Urinary bladder (tissue), 4 donors: ENCODE results near the gene SLC66A3. TPM values are rescaled to one million over a fixed set of nuclear protein-coding genes. Genes with fewer than 3 reads are reported as not detected.

ENCODE experiments used
- DNase-seq: peaks from one replicate; pipeline ENCODE4 v3.0.0-alpha.2; 2015; ENCODE audit errors: extremely low spot score
- H3K27ac ChIP-seq: one replicate; pipeline ENCODE4 v1.5.1; 2013; ENCODE audit warnings: low read depth, mild to moderate bottlenecking, moderate library complexity
- H3K36me3 ChIP-seq: one replicate; pipeline ENCODE4 v1.6.1; 2013; ENCODE audit warnings: mild to moderate bottlenecking, moderate library complexity; ENCODE audit not compliant: insufficient read depth
- H3K4me1 ChIP-seq: one replicate; pipeline ENCODE4 v1.6.1; 2013; ENCODE audit warnings: mild to moderate bottlenecking, moderate library complexity; ENCODE audit not compliant: insufficient read depth
- H3K4me3 ChIP-seq: one replicate; pipeline ENCODE4 v1.5.1; 2013; ENCODE audit warnings: low read depth, low read length
- WGBS: extraction: QIAGEN DNeasy Blood & Tissue Kit; methylation state at CpG from one replicate; pipeline ENCODE4 v1.1.7; 2013; 5-methylcytosine and 5-hydroxymethylcytosine counted together
- polyA plus RNA-seq: library from polyadenylated mRNA; stranded (reverse); fragments of 200-250 nt; gene quantifications from one replicate; pipeline ENCODE4 v1.2.3, GENCODE V29; 2013
- total RNA-seq: library from RNA; depleted of rRNA; stranded (reverse); fragments of >200 nt; gene quantifications from one replicate; pipeline ENCODE4 v1.2.3, GENCODE V29; 2014
- donor health status: healthy with polysubstance abuse.
- donor health status: healthy.

The SLC66A3 gene
- total and polyA plus RNA-seq, 2 donors = 39.4 to 44.1 TPM

DNA sequence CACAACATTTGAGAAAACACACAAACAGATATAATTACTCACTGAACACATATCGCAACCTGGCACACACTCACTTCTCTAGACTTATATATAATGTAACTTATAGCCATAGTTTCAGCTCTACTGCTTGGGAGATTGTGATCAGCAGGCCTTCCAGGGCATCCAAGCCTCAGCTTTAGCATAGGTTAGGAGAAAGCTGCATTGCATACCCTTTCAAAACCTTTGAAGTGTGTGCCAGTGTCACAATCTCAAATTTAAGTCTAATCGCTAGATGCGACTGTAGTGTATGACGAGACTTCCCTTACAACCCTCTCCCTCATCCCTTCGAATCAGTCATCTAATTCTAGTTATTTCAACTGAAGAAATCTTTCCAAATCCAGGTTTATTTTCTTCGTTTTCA, 30.9 kb downstream of the SLC66A3 start:
- peaks cover 4% of the 10 kb centered on the region for H3K36me3 ChIP-seq
- WGBS = 97% methylated on average over 6 of the region's 6 CpGs
- no peaks in the 10 kb centered on the region for H3K4me1 ChIP-seq
- H3K4me3 ChIP-seq = no peak overlapping the region
- no peak for DNase-seq
- H3K27ac ChIP-seq = no peak overlapping the region

DNA sequence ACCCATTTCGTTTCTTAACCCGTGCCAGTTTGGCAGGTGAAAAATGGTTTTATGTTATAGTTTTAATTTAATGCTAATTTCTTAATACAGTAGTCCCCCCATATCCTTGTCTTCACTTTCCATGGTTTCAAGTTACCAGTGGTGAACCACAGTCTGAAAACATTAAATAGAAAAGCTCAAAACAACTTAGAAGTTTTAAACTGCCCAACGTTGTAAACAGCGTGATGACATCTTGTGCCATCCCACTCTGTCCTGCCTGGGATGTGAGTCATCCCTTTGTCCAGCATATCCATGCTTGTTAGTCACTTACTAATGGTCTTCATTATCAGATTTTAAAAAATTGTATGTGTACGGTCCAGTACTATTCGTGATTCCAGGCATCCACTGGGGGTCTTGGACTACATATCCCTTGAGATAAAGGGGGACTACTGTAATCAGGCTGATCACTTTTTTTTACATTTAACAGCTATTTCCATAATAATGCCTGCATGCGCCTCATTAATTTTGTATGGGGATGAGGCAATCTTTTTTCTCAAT, 31.9 kb downstream of the SLC66A3 start:
- Histone ChIP-seq H3K4me3 (no peak overlapping the region), H3K27ac (no peak overlapping the region), H3K36me3 (peaks cover 6% of the 10 kb centered on the region), H3K4me1 (no peaks in the 10 kb centered on the region)
- WGBS = 90% methylated on average over 7 of the region's 7 CpGs
- no peak for DNase-seq

DNA sequence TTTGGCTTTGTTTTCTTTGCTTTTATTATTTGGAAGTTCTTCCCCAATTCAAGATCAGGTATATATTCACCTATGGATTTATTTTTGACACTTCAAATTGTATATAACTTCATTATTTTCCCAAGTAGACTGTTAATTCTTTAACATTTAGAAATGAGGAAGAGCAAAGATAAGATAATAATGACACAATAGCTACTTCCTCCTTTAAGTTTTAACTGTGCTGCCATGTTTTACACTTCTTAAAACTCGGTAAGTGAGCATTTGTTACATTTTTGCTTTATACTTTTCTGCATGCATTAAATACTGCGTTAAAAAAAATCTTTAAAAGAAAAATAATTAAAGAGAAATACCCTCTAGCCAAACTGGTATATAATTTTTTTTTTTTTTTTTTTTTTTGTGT, 32.5 kb downstream of the SLC66A3 start:
- H3K27ac ChIP-seq = no peak overlapping the region
- no peaks in the 10 kb centered on the region for H3K4me1 ChIP-seq
- H3K36me3 ChIP-seq = peaks cover 6% of the 10 kb centered on the region
- H3K4me3 ChIP-seq = no peak overlapping the region
- no peak for DNase-seq
- WGBS = 95% methylated on average over 2 of the region's 2 CpGs

DNA sequence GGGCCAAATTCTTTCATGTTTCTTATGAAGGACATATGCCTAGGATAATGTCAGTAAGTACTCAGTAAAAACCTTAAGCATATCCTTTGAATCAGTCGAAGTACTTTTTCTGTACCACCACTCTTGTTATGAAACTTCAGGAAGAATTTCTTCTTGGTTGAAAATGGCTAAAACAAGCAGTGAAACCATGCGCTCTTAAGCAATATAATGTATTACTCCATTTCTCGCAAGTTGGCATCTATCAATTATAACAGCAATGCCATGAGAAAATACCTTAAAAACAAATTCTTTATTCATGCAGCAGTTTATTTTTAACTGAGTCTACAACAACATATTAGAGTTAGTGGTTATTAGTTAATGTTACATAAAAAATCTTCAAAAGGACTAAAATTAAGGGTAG, 41.0 kb downstream of the SLC66A3 start:
- H3K4me1 ChIP-seq = no peaks in the 10 kb centered on the region
- no peak overlapping the region for H3K4me3 ChIP-seq
- 93% methylated on average over 3 of the region's 3 CpGs for WGBS
- no peak for DNase-seq
- no peak overlapping the region for H3K27ac ChIP-seq
- H3K36me3 ChIP-seq = peaks cover 4% of the 10 kb centered on the region

DNA sequence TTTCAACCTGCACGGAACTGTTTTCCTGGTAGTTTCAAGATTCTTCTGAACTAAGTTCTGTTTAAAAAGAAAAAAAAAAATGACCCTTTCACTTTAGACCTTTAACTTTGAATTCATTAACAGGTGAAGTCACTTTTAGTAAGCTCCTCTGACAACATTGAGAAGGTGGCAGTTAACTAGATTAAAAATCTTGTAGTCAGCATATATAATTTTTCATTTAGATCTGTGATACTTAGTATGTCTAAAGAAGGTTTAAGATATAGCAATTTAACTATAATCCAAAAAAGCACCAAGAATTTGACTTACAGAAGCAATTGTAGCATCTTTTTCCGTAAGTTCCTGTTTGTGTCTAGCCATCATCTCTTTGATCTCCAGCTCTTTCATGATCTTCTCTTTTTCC, 45.4 kb downstream of the SLC66A3 start:
- WGBS = 85% methylated on average over 2 of the region's 2 CpGs
- Histone ChIP-seq H3K36me3 (no peaks in the 10 kb centered on the region), H3K4me1 (no peaks in the 10 kb centered on the region), H3K4me3 (no peak overlapping the region), H3K27ac (no peak overlapping the region)
- DNase-seq = no peak

DNA sequence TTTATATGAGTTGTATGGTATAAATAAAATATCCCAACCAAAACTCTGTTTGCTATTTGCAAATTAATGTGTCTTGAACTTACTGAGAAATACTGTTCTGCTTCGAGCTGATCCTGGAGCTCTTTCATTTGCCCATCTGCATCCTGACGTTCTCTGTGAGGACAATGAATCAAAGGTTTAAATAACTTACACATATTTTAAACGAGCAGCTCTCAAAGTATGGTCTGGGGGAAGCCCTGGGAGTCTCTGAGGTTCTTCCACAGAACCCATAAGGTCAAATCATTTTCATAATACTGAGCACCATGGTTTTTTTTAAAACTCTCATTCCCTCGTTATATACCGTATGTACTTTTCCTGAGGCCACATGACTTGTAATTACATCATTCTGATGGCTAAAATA, 46.7 kb downstream of the SLC66A3 start:
- H3K4me3 ChIP-seq = no peak overlapping the region
- no peaks in the 10 kb centered on the region for H3K4me1 ChIP-seq
- H3K36me3 ChIP-seq = no peaks in the 10 kb centered on the region
- 84% methylated on average over 5 of the region's 5 CpGs for WGBS
- H3K27ac ChIP-seq = peak overlapping the region; percentile 10
- no peak for DNase-seq

DNA sequence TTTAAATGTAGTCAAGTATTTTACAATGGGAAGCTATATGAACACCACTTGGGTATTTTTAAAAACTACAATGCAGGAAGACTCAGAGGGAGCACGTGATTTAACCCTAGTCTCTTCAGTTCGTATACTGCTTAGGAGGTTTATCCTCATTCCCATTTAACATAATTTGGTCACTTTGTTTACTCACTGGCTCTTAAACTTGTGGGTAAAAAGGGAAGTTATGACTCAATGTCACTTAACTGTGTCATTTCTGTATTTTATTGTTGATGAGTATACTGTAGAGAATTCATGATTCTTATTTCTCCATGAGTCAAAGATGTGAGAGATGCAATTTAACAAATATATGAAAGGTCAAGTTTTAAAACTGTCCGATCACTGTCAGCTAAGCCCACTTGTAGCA, 48.2 kb downstream of the SLC66A3 start:
- no peak for DNase-seq
- H3K27ac ChIP-seq = no peak overlapping the region
- WGBS = 68% methylated on average over 3 of the region's 3 CpGs
- peaks cover 1% of the 10 kb centered on the region for H3K36me3 ChIP-seq
- no peaks in the 10 kb centered on the region for H3K4me1 ChIP-seq
- H3K4me3 ChIP-seq = no peak overlapping the region

DNA sequence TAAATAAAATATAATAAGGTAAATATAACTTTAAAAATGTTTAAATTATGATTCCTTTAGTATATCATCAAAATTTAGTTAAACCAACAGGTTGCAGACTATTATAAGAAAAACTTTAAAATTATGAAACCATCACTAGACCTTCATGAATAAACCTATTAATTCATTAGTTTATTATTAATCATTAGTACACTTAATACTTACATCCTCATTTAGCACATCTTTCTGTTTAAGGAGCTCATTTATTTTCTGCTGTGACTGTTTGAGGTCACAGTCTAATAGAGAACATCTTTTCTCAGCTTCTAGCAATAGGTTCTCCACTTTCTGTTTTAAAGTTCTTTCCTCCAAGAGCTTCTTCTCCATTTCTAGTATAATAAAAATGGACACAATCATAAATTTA, 52.8 kb downstream of the SLC66A3 start:
- no peak overlapping the region for H3K27ac ChIP-seq
- H3K4me3 ChIP-seq = no peak overlapping the region
- DNase-seq = no peak
- H3K36me3 ChIP-seq = peaks cover 1% of the 10 kb centered on the region
- no peaks in the 10 kb centered on the region for H3K4me1 ChIP-seq

DNA sequence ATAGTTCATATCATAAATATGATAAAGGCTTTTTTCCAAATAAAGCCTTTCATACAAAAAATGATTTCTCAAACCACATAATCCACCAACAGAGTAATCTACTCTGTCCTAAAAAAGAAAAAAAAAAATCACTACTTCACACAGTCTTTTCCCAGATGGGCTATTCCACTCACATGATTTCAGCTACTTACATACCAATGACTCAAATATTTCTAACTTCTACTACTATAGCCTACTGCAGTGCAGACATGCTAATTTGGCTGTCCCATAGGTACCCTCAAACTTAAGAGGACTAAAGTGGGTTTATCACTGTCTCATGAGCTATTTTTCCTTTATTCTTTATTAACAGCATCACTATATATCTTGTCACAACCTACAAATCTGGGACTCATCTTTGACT, 57.4 kb downstream of the SLC66A3 start:
- Histone ChIP-seq H3K4me1 (no peaks in the 10 kb centered on the region), H3K27ac (no peak overlapping the region), H3K36me3 (peaks cover 2% of the 10 kb centered on the region), H3K4me3 (no peak overlapping the region)
- DNase-seq = no peak

DNA sequence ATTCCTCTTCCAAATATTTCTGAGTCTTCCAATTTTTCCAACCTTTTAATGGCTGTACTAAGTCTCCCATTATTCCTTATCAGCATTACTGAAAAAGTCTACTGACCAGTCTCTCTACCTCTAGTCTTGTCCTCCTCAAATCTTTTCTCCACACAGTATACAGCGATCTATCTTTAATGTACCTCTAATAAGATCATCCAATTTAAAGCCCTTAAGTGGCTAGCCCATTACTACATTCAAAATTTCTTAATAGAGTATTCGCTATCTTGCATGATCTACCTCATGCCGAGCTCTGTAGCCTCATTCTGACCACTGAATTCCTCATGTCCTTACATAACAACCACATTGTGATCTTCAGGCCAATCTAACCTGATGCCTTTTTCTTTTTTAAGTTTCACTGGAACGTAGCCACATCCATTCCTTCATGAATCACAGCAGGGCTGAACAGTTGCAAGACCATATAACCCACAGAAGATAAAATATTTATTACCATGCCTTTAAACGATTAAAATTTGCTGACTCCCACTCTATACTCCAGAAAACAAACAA, 57.9 kb downstream of the SLC66A3 start:
- H3K36me3 ChIP-seq = peaks cover 2% of the 10 kb centered on the region
- no peak overlapping the region for H3K27ac ChIP-seq
- H3K4me1 ChIP-seq = no peaks in the 10 kb centered on the region
- 87% methylated on average over 5 of the region's 5 CpGs for WGBS
- no peak overlapping the region for H3K4me3 ChIP-seq
- DNase-seq = no peak

DNA sequence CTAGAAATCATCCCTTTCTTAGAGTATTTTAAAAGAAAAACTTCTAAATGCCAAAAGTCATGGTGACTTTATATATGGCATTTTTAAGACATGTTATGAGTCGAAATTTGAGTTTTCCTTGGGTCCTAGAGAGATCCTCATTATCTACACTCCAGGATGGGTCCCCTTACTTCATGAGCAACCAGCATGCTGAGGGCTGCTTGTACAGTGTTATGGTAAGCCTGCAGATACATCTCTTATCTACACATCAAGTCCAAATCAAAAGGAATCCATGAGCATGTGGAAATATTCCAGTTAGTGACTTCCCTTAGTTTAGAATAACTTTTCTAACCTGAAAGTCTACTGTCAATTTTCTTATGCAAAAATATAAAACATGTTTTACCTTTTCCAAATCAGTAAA, 58.7 kb downstream of the SLC66A3 start:
- no peak overlapping the region for H3K27ac ChIP-seq
- WGBS = 90% methylated on average over 1 of the region's 1 CpG
- no peaks in the 10 kb centered on the region for H3K4me1 ChIP-seq
- no peak overlapping the region for H3K4me3 ChIP-seq
- H3K36me3 ChIP-seq = peaks cover 2% of the 10 kb centered on the region
- DNase-seq = no peak

DNA sequence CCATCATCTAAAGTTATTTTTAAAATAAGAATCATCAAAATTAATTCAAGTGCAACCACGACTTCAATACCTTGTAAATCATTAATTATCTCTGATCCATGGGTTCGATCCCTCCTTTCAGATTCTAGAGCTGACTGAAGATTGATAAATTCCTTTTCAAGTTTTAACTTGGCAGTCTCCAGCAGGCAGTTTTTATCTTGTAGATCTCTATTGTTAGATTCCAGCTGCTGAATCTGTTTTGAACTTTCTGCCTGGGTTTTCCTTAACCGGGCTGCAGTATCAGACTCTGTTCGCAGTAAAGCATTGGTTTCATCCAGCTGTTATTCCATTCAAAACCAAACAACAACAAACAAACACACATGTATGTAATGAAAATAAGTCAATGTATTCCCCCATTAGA, 59.5 kb downstream of the SLC66A3 start:
- 53% methylated on average over 4 of the region's 4 CpGs for WGBS
- Histone ChIP-seq H3K36me3 (peaks cover 2% of the 10 kb centered on the region), H3K4me3 (no peak overlapping the region), H3K4me1 (no peaks in the 10 kb centered on the region), H3K27ac (no peak overlapping the region)
- DNase-seq = no peak

DNA sequence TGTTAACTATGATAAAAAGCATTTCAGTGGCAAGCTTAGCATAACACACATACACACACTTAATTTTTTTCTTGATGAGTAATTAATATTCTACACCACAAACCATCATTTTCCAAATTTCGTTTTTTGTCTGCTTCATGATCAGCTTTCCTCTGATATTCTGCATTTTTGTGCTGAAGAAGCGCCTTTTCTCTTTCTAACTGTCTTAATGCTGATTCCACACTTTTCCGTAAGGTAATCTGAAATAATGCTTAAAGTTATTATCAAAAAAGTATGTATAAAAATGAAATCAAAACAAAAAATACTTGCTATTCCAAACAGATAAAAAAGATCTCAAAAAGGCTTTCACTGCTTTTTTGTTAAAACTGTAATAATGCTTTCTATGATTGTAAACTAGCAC, 60.1 kb downstream of the SLC66A3 start:
- Histone ChIP-seq H3K27ac (no peak overlapping the region), H3K4me1 (no peaks in the 10 kb centered on the region), H3K4me3 (no peak overlapping the region), H3K36me3 (peaks cover 2% of the 10 kb centered on the region)
- no peak for DNase-seq
- 88% methylated on average over 3 of the region's 3 CpGs for WGBS

DNA sequence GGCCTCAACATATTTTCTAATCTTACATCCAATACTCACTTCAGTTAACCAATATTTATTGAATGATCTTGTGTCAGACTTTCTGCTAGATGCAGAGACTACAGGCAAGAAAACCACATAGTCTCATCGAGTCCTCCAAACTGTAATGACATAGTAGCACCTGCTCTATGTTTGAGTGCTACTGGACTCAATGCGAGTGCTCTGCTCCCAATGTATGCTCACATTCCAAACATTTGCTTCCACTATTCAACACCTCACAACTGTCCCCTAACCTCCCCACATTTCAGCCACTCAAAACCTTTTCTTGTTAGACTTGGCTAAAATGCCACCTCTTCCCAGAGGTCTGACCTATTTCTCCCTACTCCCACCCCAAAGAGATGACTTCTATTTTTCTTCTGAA, 65.2 kb downstream of the SLC66A3 start:
- WGBS = 96% methylated on average over 2 of the region's 2 CpGs
- H3K27ac ChIP-seq = no peak overlapping the region
- H3K36me3 ChIP-seq = peaks cover 1% of the 10 kb centered on the region
- no peak overlapping the region for H3K4me3 ChIP-seq
- H3K4me1 ChIP-seq = no peaks in the 10 kb centered on the region
- no peak for DNase-seq

DNA sequence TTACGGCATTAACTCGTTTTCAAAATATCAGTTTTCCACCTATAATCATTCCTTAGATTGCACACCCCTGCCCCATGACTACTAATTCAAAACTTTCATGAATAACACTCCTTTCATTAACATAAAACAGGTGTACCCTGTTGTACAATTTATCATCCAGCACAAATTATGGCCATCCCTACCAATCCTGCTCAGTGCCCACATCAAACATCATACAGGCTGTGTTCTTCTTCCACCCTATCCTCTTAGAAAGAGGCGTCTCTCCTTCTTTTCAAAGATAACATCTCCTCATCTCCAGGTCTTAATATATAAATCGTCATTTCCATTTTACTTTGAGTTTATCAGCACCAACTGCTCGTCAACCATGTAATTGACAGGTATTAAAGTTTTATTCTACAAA, 67.6 kb downstream of the SLC66A3 start:
- H3K27ac ChIP-seq = no peak overlapping the region
- H3K4me3 ChIP-seq = no peak overlapping the region
- DNase-seq = no peak
- 85% methylated on average over 5 of the region's 5 CpGs for WGBS
- H3K36me3 ChIP-seq = peaks cover 1% of the 10 kb centered on the region
- H3K4me1 ChIP-seq = no peaks in the 10 kb centered on the region
